Measurements from ENCODE around the gene MARCHF9. TPM values are rescaled to one million over a fixed set of nuclear protein-coding genes. Genes with fewer than 3 reads are reported as not detected.
"Not testable (repeated sequence)": the region's sequence is repeated elsewhere in the genome, so short reads cannot be mapped to it uniquely, and the experiment has no call there.

The MARCHF9 gene
- polyA plus RNA-seq, 2 donors = 8.0 to 10.9 TPM

DNA sequence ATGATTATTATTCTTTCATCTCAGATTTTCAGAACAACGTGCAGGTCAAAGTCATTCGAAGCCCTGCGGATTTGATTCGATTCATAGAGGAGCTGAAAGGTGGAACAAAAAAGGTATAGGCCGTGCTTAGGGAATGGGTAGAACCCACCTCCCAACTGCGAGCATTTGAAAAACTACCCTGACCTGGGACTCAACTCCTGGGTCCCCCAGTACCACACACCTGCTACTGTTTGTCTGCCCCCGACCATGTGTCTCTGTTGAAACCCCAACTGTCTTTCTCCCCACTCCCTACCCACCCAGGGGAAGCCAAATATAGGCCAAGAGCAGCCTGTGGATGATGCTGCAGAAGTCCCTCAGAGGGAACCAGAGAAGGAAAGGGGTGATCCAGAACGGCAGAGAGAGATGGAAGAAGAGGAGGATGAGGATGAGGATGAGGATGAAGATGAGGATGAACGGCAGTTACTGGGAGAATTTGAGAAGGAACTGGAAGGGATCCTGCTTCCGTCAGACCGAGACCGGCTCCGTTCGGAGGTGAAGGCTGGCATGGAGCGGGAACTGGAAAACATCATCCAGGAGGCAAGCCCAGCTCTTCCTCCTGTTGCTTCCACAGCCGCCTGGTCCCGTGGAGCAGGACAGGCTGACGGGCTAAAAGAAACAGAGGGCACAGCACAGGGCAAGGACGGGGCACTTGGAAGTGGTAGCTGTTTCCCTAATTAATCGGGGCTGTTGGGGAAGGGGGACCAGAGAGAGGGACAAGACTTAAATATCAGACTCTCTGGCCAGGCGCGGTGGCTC lies 36.9 kb upstream of the MARCHF9 start:
- H3K4me3 ChIP-seq (ENCODE audit: low read depth in 1 of 2, low read length in 2 of 2) = no peak overlapping the region
- H3K36me3 ChIP-seq (ENCODE audit: control insufficient read depth in 2 of 2, insufficient read depth in 2 of 2, low read length in 1 of 2) = peaks cover 12 to 50% of the 10 kb centered on the region in 2 donors
- no peaks in the 10 kb centered on the region for H3K9me3 ChIP-seq (ENCODE audit: control insufficient read depth in 2 of 2, insufficient read depth in 1 of 2, low read depth in 1 of 2, low read length in 1 of 2)
- H3K4me1 ChIP-seq (ENCODE audit: control insufficient read depth in 2 of 2, insufficient read depth in 2 of 2, low read length in 1 of 2) = no peaks in the 10 kb centered on the region
- H3K27ac ChIP-seq (ENCODE audit: low read depth in 2 of 2, low read length in 1 of 2) = no peak overlapping the region
- H3K27me3 ChIP-seq (ENCODE audit: control insufficient read depth in 1 of 2, insufficient read depth in 2 of 2, low read length in 2 of 2) = no peaks in the 10 kb centered on the region
- WGBS, 2 donors = 95 to 96% methylated on average over 22 of the region's 22 CpGs

DNA sequence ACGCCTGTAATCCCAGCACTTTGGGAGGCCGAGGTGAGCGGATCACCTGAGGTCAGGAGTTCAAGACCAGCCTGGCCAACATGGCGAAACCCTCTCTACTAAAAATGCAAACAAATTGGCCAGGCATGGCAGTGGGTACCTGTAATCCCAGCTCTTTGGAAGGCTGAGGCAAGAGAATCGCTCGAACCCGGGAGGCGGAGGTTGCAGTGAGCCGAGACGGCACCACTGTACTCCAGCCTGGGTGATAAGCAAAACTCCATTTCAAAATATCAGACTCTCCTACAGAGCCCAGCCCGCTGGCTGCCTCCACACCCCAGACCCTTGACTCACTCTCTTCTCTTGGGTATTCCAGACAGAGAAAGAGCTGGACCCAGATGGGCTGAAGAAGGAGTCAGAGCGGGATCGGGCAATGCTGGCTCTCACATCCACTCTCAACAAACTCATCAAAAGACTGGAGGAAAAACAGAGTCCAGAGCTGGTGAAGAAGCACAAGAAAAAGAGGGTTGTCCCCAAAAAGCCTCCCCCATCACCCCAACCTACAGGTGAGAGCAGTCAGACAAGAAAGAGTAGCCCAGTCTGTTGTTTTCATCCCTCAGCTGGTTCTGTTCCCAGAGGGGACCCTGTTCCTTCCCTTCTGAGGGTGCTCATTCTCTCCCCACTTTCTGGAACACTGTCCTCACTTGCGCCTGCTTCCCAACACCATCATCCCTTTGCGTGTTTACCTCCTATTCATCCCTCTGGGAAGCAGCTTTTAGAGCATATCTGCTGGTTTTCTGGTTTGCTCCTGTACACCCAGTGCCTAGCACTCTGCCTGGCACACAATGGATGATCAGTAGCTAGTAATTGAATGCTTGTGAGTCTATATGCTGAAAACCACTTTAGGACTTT lies 36.0 kb upstream of the MARCHF9 start:
- Histone ChIP-seq H3K27ac (ENCODE audit: low read depth in 2 of 2, low read length in 1 of 2) (no peak overlapping the region), H3K36me3 (ENCODE audit: control insufficient read depth in 2 of 2, insufficient read depth in 2 of 2, low read length in 1 of 2) (peaks cover 12 to 47% of the 10 kb centered on the region in 2 donors), H3K27me3 (ENCODE audit: control insufficient read depth in 1 of 2, insufficient read depth in 2 of 2, low read length in 2 of 2) (no peaks in the 10 kb centered on the region), H3K4me3 (ENCODE audit: low read depth in 1 of 2, low read length in 2 of 2) (no peak overlapping the region), H3K4me1 (ENCODE audit: control insufficient read depth in 2 of 2, insufficient read depth in 2 of 2, low read length in 1 of 2) (no peaks in the 10 kb centered on the region), H3K9me3 (ENCODE audit: control insufficient read depth in 2 of 2, insufficient read depth in 1 of 2, low read depth in 1 of 2, low read length in 1 of 2) (no peaks in the 10 kb centered on the region)
- 96 to 97% methylated on average over 15 of the region's 15 CpGs for WGBS, 2 donors

DNA sequence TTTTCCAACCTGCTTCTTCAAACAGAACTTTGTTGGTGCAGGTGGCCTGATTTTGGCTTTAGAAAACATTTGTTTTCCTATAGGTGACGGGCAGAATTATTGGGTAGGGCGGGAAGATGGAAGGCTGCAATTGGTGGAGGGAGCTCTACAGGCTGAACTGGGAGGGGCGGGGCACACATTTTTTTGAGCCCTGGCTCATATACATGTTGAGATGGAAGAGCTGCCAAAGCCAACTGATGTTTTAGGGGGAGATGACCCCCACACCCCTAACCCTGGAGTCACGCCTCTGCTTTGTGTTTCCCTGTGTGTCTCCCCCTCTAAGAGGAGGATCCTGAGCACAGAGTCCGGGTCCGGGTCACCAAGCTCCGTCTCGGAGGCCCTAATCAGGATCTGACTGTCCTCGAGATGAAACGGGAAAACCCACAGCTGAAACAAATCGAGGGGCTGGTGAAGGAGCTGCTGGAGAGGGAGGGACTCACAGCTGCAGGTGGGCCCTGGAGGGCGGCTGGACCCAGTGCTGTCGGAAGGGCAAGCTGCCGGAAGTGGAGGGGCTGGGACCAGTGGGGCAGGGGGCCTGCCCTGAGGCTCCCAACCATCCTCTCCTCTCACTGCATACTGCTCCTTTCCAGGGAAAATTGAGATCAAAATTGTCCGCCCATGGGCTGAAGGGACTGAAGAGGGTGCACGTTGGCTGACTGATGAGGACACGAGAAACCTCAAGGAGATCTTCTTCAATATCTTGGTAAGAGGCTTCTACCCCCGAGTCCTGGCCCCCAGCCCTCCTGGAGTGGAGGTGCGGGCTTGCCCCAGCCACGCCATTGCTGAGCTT lies 34.9 kb upstream of the MARCHF9 start:
- Histone ChIP-seq H3K27me3 (ENCODE audit: control insufficient read depth in 1 of 2, insufficient read depth in 2 of 2, low read length in 2 of 2) (no peaks in the 10 kb centered on the region), H3K9me3 (ENCODE audit: control insufficient read depth in 2 of 2, insufficient read depth in 1 of 2, low read depth in 1 of 2, low read length in 1 of 2) (no peaks in the 10 kb centered on the region), H3K36me3 (ENCODE audit: control insufficient read depth in 2 of 2, insufficient read depth in 2 of 2, low read length in 1 of 2) (peaks cover 12 to 47% of the 10 kb centered on the region in 2 donors), H3K4me1 (ENCODE audit: control insufficient read depth in 2 of 2, insufficient read depth in 2 of 2, low read length in 1 of 2) (no peaks in the 10 kb centered on the region), H3K4me3 (ENCODE audit: low read depth in 1 of 2, low read length in 2 of 2) (no peak overlapping the region), H3K27ac (ENCODE audit: low read depth in 2 of 2, low read length in 1 of 2) (no peak overlapping the region)
- WGBS, 2 donors = 91% methylated on average over 20 of the region's 20 CpGs

DNA sequence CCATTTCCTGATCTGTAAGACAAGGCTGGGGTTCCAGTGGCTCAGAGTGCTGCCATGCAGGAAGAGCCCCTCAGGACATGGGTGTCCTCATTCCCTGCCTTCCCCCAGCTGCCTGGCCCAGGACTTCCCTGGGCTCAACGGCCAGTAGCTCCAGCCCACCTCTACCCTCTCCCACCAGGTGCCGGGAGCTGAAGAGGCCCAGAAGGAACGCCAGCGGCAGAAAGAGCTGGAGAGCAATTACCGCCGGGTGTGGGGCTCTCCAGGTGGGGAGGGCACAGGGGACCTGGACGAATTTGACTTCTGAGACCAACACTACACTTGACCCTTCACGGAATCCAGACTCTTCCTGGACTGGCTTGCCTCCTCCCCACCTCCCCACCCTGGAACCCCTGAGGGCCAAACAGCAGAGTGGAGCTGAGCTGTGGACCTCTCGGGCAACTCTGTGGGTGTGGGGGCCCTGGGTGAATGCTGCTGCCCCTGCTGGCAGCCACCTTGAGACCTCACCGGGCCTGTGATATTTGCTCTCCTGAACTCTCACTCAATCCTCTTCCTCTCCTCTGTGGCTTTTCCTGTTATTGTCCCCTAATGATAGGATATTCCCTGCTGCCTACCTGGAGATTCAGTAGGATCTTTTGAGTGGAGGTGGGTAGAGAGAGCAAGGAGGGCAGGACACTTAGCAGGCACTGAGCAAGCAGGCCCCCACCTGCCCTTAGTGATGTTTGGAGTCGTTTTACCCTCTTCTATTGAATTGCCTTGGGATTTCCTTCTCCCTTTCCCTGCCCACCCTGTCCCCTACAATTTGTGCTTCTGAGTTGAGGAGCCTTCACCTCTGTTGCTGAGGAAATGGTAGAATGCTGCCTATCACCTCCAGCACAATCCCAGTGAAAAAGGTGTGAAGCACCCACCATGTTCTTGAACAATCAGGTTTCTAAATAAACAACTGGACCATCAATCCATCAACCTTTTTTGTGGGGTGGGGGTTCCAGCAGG lies 34.0 kb upstream of the MARCHF9 start:
- Histone ChIP-seq H3K9me3 (ENCODE audit: control insufficient read depth in 2 of 2, insufficient read depth in 1 of 2, low read depth in 1 of 2, low read length in 1 of 2) (no peaks in the 10 kb centered on the region), H3K27ac (ENCODE audit: low read depth in 2 of 2, low read length in 1 of 2) (no peak overlapping the region), H3K4me3 (ENCODE audit: low read depth in 1 of 2, low read length in 2 of 2) (no peak overlapping the region), H3K36me3 (ENCODE audit: control insufficient read depth in 2 of 2, insufficient read depth in 2 of 2, low read length in 1 of 2) (peaks cover 12 to 41% of the 10 kb centered on the region in 2 donors), H3K4me1 (ENCODE audit: control insufficient read depth in 2 of 2, insufficient read depth in 2 of 2, low read length in 1 of 2) (peaks cover 0 to 3% of the 10 kb centered on the region in 2 donors), H3K27me3 (ENCODE audit: control insufficient read depth in 1 of 2, insufficient read depth in 2 of 2, low read length in 2 of 2) (no peaks in the 10 kb centered on the region)
- WGBS, 2 donors = 84 to 87% methylated on average over 11 of the region's 11 CpGs

DNA sequence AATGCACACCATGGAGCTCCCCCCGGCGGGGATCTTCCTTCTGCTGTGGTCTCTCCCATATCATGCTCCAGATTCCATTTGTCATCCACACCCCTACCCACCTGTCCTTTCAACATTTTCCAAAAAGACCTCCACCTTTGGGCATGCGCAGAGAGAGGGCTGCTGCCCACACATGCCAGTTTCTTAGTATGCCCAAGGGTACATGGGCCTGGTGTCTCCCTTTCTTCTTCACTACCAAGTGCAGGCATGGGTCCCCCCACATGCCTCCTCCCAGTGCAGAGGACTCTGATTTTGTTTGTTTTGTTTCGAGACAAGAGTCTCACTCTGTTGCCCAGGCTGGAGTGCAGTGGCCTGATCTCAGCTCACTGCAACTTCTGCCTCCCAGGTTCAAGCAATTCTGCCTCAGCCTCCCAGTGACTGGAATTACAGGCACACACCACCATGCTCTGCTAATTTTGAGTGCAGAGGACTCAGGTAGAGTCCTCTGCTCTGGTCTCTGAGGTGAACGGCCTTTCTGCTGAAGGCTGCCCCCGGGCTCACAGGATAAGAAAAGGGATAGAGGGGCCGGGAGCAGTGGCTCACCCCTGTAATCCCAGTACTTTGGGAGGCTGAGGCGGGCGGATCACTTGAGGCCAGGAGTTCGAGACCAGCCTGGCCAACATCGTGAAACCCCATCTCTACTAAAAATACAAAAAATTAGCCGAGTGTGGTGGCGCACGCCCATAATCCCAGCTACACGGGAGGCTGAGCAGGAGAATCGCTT lies 32.9 kb upstream of the MARCHF9 start:
- not testable (repeated sequence) for H3K27ac ChIP-seq (ENCODE audit: low read depth in 2 of 2, low read length in 1 of 2); H3K9me3 ChIP-seq (ENCODE audit: control insufficient read depth in 2 of 2, insufficient read depth in 1 of 2, low read depth in 1 of 2, low read length in 1 of 2); H3K4me3 ChIP-seq (ENCODE audit: low read depth in 1 of 2, low read length in 2 of 2); H3K27me3 ChIP-seq (ENCODE audit: control insufficient read depth in 1 of 2, insufficient read depth in 2 of 2, low read length in 2 of 2); H3K4me1 ChIP-seq (ENCODE audit: control insufficient read depth in 2 of 2, insufficient read depth in 2 of 2, low read length in 1 of 2)
- H3K36me3 ChIP-seq (ENCODE audit: control insufficient read depth in 2 of 2, insufficient read depth in 2 of 2, low read length in 1 of 2) = peaks cover 12 to 32% of the 10 kb centered on the region in 2 donors
- 94 to 95% methylated on average over 16 of the region's 16 CpGs for WGBS, 2 donors

DNA sequence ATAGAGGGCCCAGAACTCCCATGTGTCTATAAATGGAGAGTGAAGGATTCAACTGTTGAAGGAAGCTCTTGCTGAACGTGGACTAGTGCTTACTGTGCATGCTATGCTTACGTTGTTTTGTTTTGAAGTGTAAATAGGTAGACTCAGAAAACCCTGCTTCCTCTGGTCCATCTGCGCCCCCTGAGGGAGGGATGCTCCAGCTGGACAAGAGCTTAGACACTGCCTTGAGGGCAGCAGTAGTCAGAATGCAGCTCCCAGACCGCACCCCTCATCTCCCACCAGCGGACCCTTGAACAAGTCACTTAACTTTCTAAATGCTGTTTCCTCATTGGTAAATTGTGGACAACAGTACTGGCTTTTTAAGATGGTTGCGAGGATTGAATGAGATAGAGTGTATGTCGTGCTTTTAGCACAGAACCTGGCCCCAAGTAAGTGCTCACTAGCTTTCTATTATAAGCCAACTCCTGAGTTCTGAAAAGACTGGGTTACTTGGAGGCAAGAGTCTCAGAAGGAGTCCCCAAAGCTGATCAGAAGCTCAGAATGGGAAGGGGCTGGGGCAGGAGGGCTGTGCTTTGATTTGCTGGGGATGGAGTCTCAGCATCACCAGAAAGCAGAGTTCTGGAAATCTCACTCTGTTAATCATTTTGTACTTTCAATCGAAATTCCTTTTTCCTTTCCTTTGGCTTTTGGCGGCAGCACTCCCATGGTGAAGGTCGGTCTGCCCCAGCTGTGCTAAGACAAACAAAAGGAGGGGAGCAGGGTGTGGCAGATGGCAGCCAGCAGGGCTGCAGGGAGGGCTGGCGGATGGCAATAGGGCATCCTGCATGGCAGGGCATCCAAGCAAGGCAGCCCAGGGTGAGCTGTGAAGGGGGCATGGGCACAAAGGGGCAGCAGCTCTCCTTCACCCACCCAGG lies 31.9 kb upstream of the MARCHF9 start:
- Histone ChIP-seq H3K9me3 (ENCODE audit: control insufficient read depth in 2 of 2, insufficient read depth in 1 of 2, low read depth in 1 of 2, low read length in 1 of 2) (no peaks in the 10 kb centered on the region), H3K4me1 (ENCODE audit: control insufficient read depth in 2 of 2, insufficient read depth in 2 of 2, low read length in 1 of 2) (peaks cover 8 to 11% of the 10 kb centered on the region in 2 donors), H3K4me3 (ENCODE audit: low read depth in 1 of 2, low read length in 2 of 2) (no peak overlapping the region), H3K36me3 (ENCODE audit: control insufficient read depth in 2 of 2, insufficient read depth in 2 of 2, low read length in 1 of 2) (peaks cover 12 to 29% of the 10 kb centered on the region in 2 donors), H3K27ac (ENCODE audit: low read depth in 2 of 2, low read length in 1 of 2) (no peak overlapping the region), H3K27me3 (ENCODE audit: control insufficient read depth in 1 of 2, insufficient read depth in 2 of 2, low read length in 2 of 2) (no peaks in the 10 kb centered on the region)
- WGBS, 2 donors = 55 to 61% methylated on average over 11 of the region's 11 CpGs

DNA sequence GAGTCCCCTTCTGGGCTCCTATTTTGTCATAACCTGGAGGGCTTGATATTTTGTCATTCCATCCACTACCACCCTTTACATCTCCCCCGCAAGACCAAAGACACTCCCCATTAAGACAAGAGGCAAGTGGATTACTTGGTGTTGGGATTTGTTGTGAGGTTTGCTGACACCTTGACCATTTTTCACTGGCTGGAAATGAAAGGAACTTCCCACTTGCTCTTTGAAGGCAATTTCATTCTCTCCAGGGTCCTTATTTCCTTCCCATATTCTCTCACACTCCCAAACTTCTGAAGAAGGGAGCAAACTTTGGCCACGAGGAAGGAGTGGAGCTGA lies 31.3 kb upstream of the MARCHF9 start:
- H3K36me3 ChIP-seq (ENCODE audit: control insufficient read depth in 2 of 2, insufficient read depth in 2 of 2, low read length in 1 of 2) = peaks cover 8 to 25% of the 10 kb centered on the region in 2 donors
- no peak overlapping the region for H3K4me3 ChIP-seq (ENCODE audit: low read depth in 1 of 2, low read length in 2 of 2)
- H3K4me1 ChIP-seq (ENCODE audit: control insufficient read depth in 2 of 2, insufficient read depth in 2 of 2, low read length in 1 of 2) = peaks cover 8 to 11% of the 10 kb centered on the region in 2 donors
- H3K27me3 ChIP-seq (ENCODE audit: control insufficient read depth in 1 of 2, insufficient read depth in 2 of 2, low read length in 2 of 2) = no peaks in the 10 kb centered on the region
- H3K9me3 ChIP-seq (ENCODE audit: control insufficient read depth in 2 of 2, insufficient read depth in 1 of 2, low read depth in 1 of 2, low read length in 1 of 2) = no peaks in the 10 kb centered on the region
- 66 to 83% methylated on average over 2 of the region's 2 CpGs for WGBS, 2 donors
- no peak overlapping the region for H3K27ac ChIP-seq (ENCODE audit: low read depth in 2 of 2, low read length in 1 of 2)

Measured in esophagus (tissue), 2 donors.